Lower leg skin (tissue), 3 donors: Measurements from ENCODE around the gene RGS7.

ENCODE experiments used
- CTCF ChIP-seq, 3 donors: fragments of 450-650 bp; IDR thresholded peaks; one replicate each; pipeline ENCODE4 v1.5.1; 2016; ENCODE audit warnings: antibody characterized with exemption in 3 of 3, mild to moderate bottlenecking in 3 of 3, moderate library complexity in 2 of 3
- POLR2A ChIP-seq, 2 donors: fragments of 450-650 bp; IDR thresholded peaks; one replicate each; pipeline ENCODE4 v1.6.1; 2016 to 2017; ENCODE audit warnings: antibody characterized with exemption in 2 of 2, mild to moderate bottlenecking in 1 of 2, moderate library complexity in 1 of 2

GRCh38 chr1:240821925-240822324, 535.1 kb downstream of the RGS7 start:
- TF ChIP-seq CTCF (IDR thresholded peaks at IDR 0.05) (no peak), POLR2A (IDR thresholded peaks at IDR 0.05) (no peak)
